ENCODE measurements around the gene SPRR2A. TPM values are rescaled to one million over a fixed set of nuclear protein-coding genes. Genes with fewer than 3 reads are reported as not detected.
"Not testable (repeated sequence)": the region's sequence is repeated elsewhere in the genome, so short reads cannot be mapped to it uniquely, and the experiment has no call there.

The SPRR2A gene
- polyA plus RNA-seq, 10 donors: 0.28 TPM; not detected in 9

GRCh38 chr1:153025797-153026196, 31.5 kb downstream of the SPRR2A start:
- no peak for DNase-seq

- no peak for DNase-seq
Observed at GRCh38 chr1:153024413-153024812, 32.9 kb downstream of the SPRR2A start.

DNA sequence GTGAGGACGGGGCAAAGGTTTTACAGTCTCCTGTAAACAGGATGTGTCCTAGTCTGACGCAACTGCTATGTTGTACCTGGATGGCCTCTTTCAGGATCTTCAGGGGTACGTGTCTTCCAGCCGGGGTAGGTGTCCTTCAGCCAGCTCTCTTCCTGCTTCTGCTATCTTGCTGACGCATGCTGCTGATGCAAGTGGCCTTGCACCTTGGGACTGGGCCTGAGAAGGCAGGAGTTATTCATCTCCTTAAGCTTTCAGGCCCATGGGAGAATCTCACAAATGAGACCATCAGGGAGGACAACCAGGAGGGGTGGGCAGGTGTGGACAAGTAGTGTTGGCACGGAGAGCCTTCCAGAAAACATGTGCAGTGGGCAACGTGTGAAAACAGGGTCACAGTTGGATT, 34.2 kb downstream of the SPRR2A start:
- DNase-seq: no peak

GRCh38 chr1:153022340-153022739, 35.0 kb downstream of the SPRR2A start:
- not testable (repeated sequence) for DNase-seq

GRCh38 chr1:153021829-153022228, 35.5 kb downstream of the SPRR2A start:
- DNase-seq: not testable (repeated sequence)

GRCh38 chr1:153011235-153011758, 46.0 kb downstream of the SPRR2A start:
- not testable (repeated sequence) for DNase-seq

Other genes starting within 250 kb of the SPRR2A start
- gene LCE1B, start 245.5 kb downstream of the SPRR2A start, polyA plus RNA-seq (ENCODE audit: insufficient read length in 10 of 10): not detected
- gene LCE1A, start 230.0 kb downstream of the SPRR2A start, polyA plus RNA-seq (ENCODE audit: insufficient read length in 10 of 10): not detected
- gene LCE6A, start 214.7 kb downstream of the SPRR2A start, polyA plus RNA-seq (ENCODE audit: insufficient read length in 10 of 10): not detected
- gene LCE7A, start 197.5 kb downstream of the SPRR2A start, polyA plus RNA-seq (ENCODE audit: insufficient read length in 10 of 10): not detected
- not detected for gene SMCP, start 179.2 kb downstream of the SPRR2A start, polyA plus RNA-seq (ENCODE audit: insufficient read length in 10 of 10)
- gene IVL, start 149.0 kb downstream of the SPRR2A start, polyA plus RNA-seq (ENCODE audit: insufficient read length in 10 of 10): 1 to 10 TPM in 2 of 10 donors, under 1 TPM in 2, not detected in 6; 0.05 to 6.0 (median 1.3) TPM
- gene SPRR5, start 110.3 kb downstream of the SPRR2A start, polyA plus RNA-seq (ENCODE audit: insufficient read length in 10 of 10): not detected
- gene SPRR4, start 86.9 kb downstream of the SPRR2A start, polyA plus RNA-seq (ENCODE audit: insufficient read length in 10 of 10): not detected
- gene SPRR1A, start 73.4 kb downstream of the SPRR2A start, polyA plus RNA-seq (ENCODE audit: insufficient read length in 10 of 10): 1 to 10 TPM in 1 of 10 donors, not detected in 9; 4.3 TPM
- 1 to 10 TPM in 1 of 10 donors, under 1 TPM in 3, not detected in 6; 0.24 to 8.0 (median 0.27) TPM for gene SPRR3, start 55.8 kb downstream of the SPRR2A start, polyA plus RNA-seq (ENCODE audit: insufficient read length in 10 of 10)
- gene SPRR1B, start 26.3 kb downstream of the SPRR2A start, polyA plus RNA-seq (ENCODE audit: insufficient read length in 10 of 10): 1 to 10 TPM in 1 of 10 donors, under 1 TPM in 1, not detected in 8; 0.24 to 7.1 TPM
- not detected for gene SPRR2D, start 16.4 kb downstream of the SPRR2A start, polyA plus RNA-seq (ENCODE audit: insufficient read length in 10 of 10)
- gene SPRR2B, start 14.1 kb upstream of the SPRR2A start, polyA plus RNA-seq (ENCODE audit: insufficient read length in 10 of 10): not detected
- gene SPRR2E, start 37.0 kb upstream of the SPRR2A start, polyA plus RNA-seq (ENCODE audit: insufficient read length in 10 of 10): not detected
- gene SPRR2F, start 56.0 kb upstream of the SPRR2A start, polyA plus RNA-seq (ENCODE audit: insufficient read length in 10 of 10): under 1 TPM in 2 of 10 donors, not detected in 8; 0.48 to 0.75 TPM
- under 1 TPM in 1 of 10 donors, not detected in 9; 0.48 TPM for gene SPRR2G, start 93.4 kb upstream of the SPRR2A start, polyA plus RNA-seq (ENCODE audit: insufficient read length in 10 of 10)
- gene LELP1, start 145.9 kb upstream of the SPRR2A start, polyA plus RNA-seq (ENCODE audit: insufficient read length in 10 of 10): not detected
- not detected for gene PRR9, start 160.1 kb upstream of the SPRR2A start, polyA plus RNA-seq (ENCODE audit: insufficient read length in 10 of 10)
- gene LORICRIN, start 202.2 kb upstream of the SPRR2A start, polyA plus RNA-seq (ENCODE audit: insufficient read length in 10 of 10): not detected

Data from muscle of back (tissue), 11 donors.